ENCODE results near the gene UPF1.

Gene UPF1

DNA sequence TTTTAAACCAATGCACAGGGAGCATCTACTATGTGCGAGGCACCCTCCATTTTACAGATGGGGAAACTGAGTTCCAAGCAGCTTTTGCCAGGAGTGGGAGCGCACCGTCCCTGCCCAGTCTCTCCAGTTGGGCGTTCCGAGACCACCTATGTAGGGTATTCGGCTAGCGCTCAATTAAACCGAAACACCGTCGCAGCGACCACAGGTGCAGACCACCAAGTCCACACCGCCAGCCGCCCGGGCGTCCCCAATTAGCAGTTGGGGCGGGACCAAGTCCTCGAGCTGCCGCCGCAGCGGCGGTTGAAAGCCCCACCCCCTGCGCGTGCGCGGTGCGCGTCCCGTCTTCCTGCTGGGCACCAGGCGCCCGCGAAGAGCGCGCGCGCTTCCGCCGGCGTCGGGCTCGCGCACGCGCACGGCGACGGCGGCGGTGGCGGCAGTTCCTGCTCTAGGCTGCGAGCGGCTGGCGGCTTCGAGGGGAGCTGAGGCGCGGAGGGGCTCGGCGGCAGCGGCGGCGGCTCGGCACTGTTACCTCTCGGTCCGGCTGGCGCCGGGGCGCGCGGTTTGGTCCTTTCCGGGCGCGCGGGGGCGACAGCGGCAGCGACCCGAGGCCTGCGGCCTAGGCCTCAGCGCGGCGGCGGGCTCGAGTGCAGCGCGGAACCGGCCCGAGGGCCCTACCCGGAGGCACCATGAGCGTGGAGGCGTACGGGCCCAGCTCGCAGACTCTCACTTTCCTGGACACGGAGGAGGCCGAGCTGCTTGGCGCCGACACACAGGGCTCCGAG is at the start of gene UPF1:
Gene UPF1, plus strand, starts transcription at position 436 of the 782 bp plus-strand sequence. Its CDS starts 251 bp downstream, at position 687.
- DNase-seq = peak; percentile 58 to 69

GRCh38 chr19:18782559-18783225 is 49.1 kb upstream of the UPF1 start:
- no peak for DNase-seq

DNA sequence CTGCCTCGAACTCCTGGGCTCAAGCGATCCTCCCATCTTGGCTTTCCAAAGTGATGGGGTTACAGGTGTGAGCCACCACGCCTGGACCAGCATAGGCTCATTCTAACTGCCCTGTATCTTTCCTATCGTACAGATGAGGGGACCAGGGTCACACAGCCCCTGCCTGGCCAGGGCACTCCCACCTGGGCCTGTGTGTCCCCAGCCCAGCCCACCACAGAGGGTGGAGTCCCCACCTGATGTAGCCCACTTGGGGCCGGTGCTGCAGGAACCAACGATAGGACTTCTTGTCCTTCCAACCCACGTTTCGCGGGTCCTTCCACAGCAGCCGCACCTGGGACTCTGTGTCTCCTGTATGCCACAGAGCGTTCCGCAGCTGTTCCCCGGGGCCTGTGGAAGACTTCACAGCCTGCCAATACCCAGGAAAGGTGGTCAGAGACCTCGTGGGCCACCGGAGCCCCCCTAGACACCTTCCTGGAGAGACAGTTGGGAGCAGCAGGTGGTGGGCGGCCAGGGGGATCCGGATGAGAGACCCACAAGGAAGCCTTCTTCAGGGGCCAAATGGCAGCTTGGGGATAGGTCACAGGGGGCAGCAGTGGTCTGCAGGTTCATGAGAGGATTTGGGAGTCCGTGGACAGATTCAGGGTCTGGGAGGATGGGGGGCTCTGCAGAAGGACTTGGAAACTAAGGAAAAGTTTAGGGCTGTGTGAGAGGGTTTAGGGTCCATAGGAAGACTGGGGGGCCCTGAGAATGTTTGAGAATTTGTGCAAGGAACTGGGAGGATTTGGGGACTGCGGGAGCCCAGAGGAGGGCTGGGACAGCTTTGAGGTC is 47.6 kb upstream of the UPF1 start:
- DNase-seq = no peak

GRCh38 chr19:18784786-18785120 is 47.0 kb upstream of the UPF1 start:
- DNase-seq = no peak

DNA sequence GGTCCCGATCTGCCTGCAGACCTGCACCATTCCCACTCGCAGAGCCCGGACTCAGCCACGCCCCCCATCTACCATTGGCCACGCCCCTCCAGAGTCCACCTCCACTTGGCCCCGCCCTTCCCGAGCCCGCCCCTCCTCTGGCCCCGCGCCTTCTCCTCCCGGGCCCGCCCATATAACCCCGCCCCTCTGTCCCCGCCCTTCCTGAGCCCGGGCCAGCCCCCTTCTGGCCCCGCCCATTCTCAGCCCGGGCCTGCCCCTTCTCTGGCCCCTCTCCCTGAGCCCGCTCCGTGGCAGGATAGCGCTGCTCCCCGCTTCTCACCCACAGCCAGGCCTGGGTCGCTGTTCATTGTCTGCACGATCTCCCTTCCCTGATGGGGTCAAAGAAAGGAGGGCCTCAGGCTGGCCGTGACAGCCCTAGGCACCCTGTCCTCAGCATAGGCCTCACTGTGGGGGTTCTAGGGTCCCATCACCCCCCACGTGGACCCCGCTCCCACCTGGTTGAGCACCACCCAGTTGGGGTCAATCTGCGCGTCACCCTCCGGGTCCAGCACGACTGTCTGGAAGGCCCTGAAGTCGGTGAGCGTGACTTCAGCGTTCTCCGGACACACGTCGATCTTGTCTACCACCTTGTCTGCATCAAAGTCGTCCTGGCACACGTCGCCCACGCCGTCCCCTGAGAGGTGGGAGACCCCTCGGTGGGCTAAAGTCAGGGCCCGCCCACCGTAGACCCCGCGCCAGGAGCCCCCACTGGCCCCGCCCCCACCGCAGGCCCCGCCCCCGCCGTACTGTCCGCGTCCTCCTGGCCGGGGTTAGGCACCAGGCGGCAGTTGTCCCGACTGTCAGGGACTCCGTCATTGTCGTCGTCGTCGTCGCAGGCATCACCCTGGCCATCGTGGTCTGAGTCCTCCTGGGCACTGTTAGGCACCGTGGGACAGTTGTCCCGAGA is 46.3 kb upstream of the UPF1 start:
- peak; percentile 31 to 67 for DNase-seq

- DNase-seq = no peak
Observed at GRCh38 chr19:18788529-18789421, 43.0 kb upstream of the UPF1 start.

DNA sequence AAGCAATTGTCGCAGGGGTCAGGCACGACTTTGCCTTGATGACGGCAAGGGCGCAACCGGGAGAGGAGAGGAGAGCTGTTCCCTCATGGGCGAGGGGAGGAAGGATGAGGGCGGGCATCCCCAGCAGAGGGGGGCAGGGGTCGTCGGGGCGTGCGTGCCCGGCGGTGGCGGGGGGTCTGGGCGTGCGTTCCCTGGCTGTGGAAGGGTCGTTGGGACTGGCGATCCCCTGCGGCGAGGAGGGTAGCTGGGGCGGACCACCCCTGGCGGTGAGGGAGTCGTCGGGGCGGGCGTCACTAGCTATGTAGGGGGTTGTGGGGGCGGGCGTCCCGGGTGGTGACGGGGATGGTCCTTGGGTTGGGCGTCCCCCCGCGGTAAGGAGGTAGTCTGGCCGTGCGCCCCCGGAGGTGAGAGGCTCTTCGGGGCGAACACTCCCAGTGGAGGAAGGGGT is 42.3 kb upstream of the UPF1 start:
- DNase-seq = no peak

DNA sequence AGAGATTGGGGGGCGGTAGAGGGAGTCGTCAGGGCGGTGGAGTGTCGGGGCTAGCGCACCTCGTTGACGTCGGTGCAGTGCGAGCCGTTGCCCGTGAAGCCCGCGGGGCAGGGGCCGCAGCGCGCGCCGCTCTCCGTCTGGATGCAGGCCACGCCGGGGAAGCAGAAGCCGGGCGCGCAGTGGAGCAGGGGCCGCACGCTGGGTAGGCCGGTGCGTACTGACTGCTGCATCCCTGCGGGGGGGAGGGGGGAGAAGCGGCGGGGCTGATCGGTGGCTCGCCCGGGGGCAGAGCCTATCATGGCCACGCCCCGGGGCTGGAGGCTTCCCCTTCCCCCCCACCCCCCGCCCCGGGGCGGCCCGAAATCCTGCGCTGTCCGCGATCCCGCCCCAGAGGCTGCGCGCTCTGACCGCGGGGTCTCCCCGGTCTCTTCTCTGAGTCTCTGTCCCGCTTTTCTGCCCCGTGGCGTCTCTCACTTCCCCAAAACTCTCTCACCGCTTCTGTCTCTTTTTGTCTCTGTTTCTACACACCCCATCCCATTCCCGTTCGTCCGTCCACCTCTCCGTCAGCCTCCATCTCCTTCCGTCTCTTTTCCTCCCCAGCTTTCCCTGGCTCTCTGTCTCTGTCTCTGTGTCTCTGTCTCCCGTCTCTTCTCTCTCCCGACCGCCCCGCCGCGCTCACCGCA is 41.7 kb upstream of the UPF1 start:
- no peak for DNase-seq

DNA sequence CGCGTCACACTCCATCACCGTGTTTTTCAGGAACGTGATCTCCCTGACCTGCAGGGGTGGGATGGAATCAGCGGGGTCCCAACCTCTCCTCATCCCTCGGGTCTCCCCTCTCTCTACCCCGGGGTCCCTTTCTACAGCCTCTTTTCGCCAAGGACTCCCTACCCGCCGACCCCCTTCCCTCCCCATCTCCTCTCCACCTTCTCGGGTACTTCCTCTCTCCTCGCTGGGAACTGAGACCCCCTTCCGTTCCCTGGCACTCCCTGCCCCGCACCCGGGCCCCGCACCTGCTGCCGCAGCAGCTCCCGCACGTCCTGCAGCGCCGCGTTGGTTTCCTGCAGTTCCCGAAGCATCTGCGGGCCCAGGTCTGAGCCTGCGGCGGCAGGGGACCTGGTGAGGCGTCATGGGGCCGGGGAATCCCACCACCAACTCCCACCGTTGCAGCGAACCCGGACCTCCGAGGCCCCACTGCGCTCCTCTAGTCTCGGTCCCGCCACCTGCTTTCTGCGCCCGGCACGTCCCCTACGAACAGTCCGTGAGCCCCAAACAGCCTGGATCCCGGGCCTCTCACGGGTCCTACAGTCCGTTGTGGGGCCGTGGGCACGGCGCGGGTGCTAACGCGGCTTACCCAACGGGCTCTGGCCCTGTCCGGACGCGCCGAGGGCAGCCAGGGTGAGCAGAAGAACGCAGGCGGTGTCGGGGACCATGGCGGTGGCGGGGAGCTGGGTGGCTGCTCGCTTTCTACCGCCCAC is 41.0 kb upstream of the UPF1 start, which contains the start of gene COMP:
Gene COMP, minus strand, starts transcription at position 740 of the 749 bp plus-strand sequence. Its CDS starts 36 bp downstream, at position 704.
- DNase-seq = no peak

DNA sequence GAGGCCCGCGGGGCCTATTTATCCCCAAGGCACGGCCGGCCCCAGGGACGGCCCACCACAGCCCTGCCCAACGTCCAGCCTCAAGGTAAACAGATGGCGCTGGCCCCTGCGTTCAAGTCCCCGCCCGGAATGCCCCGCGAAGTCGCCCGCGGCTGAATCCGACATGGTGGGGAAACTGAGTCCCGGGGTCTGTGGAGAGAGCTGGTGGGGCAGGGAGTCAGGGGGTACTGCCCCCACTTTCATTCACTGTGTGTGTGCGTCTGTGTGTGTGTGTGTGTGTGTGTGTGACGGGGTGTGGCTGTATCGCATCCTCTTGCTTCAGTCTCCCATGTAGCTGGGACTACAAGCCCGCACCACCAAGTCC is 40.5 kb upstream of the UPF1 start:
- no peak for DNase-seq

GRCh38 chr19:18792661-18793060 is 39.1 kb upstream of the UPF1 start:
- DNase-seq = no peak

GRCh38 chr19:18793144-18794028 is 38.4 kb upstream of the UPF1 start:
- no peak for DNase-seq

- DNase-seq = no peak
Observed at GRCh38 chr19:18794029-18794313, 37.8 kb upstream of the UPF1 start.

DNA sequence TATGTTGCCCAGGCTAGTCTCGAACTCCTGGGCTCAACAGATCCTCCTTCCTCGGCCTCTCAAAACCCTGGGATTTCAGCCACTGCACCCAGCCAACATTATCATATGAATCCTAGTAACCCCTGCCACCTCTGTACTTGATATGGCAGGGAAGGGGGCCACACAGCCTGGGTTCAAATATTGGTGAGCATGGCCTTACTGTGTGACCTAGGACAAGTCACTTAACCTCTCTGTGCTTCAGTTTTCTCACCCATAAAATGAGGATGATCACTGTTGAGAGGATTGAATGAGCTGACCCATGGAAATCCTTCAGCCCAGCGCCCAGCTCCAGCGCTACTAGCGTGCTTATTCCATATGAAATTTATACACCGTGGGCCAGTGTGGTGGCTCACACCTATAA is 37.1 kb upstream of the UPF1 start:
- DNase-seq = no peak

GRCh38 chr19:18795540-18795939 is 36.2 kb upstream of the UPF1 start:
- no peak for DNase-seq

- DNase-seq = no peak
Observed at GRCh38 chr19:18796239-18796638, 35.5 kb upstream of the UPF1 start.

- no peak for DNase-seq
Observed at GRCh38 chr19:18798384-18799352, 33.1 kb upstream of the UPF1 start.
